ENCODE measurements around the gene GPRIN2. TPM values are rescaled to one million over a fixed set of nuclear protein-coding genes. Genes with fewer than 3 reads are reported as not detected.

Gene GPRIN2
- total and polyA plus RNA-seq, 8 donors: 8.6 to 39.8 (median 13.3) TPM

GRCh38 chr10:46558122-46558391, 1.6 kb upstream of the GPRIN2 start:
- peaks cover 0 to 9% of the 10 kb centered on the region in 2 donors for H3K4me1 ChIP-seq
- intact Hi-C loops (cut with DNase I): no loop called here

DNA sequence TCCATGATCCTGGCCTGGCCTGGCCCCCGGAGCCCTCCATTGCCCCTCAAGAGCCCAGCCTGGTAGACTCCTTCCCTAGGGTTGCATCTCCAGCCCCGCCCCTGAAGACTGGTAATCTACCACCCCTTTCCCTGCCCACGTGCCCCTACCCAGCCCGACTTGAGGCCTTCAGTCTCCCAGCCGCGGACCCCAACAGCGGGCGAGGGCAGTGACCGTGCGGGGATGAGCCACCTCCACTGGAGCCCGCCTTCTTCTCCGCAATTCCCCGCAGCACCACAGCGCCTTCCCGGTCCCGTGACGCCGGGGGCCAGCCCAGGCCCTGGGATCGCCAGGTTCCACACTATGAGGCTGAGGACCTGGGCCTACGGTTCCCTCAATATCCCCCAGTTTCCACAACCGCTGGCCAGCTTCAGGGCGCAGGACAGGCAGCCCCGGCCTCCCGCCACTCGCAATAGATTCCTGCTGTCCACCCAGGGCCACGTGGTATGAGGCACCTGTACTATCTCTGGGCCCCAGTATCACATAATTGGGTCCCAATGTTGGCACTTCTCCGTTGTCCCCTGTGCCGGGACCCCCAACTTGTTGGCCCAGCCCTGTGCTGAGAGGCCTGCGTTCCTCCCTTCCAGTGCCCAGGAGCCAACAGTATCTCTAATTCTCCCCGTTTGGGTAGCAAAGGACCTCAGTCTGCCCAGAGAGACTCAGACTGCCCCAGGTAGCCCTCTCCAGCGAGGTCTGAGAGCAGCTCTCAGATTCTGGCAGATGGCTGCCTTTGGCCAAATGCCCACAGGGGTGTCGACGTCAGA, 1.1 kb upstream of the GPRIN2 start:
- Histone ChIP-seq H3K4me1 (peaks cover 0 to 9% of the 10 kb centered on the region in 2 donors), H3K36me3 (no peaks in the 10 kb centered on the region), H3K27me3 (peaks cover 24 to 81% of the 10 kb centered on the region in 2 donors), H3K9me3 (no peaks in the 10 kb centered on the region), H3K27ac (no peak overlapping the region), H3K4me3 (no peak overlapping the region)
- ATAC-seq (no peak), DNase-seq (peak in 3 of 4 donors; percentile 16 to 86 (median 35))
- TF ChIP-seq CTCF (IDR thresholded peaks at IDR 0.05): no peak
- intact Hi-C loops (cut with DNase I): no loop called here

More at GRCh38 chr10:46558122-46558391, 1.6 kb upstream of the GPRIN2 start:
- H3K4me3 ChIP-seq: no peak overlapping the region
- no peak for TF ChIP-seq CTCF (IDR thresholded peaks at IDR 0.05)
- no peak overlapping the region for H3K27ac ChIP-seq
- peaks cover 24 to 81% of the 10 kb centered on the region in 2 donors for H3K27me3 ChIP-seq
- DNase-seq (no peak), ATAC-seq (no peak)
- no peaks in the 10 kb centered on the region for H3K9me3 ChIP-seq
- H3K36me3 ChIP-seq: no peaks in the 10 kb centered on the region

DNA sequence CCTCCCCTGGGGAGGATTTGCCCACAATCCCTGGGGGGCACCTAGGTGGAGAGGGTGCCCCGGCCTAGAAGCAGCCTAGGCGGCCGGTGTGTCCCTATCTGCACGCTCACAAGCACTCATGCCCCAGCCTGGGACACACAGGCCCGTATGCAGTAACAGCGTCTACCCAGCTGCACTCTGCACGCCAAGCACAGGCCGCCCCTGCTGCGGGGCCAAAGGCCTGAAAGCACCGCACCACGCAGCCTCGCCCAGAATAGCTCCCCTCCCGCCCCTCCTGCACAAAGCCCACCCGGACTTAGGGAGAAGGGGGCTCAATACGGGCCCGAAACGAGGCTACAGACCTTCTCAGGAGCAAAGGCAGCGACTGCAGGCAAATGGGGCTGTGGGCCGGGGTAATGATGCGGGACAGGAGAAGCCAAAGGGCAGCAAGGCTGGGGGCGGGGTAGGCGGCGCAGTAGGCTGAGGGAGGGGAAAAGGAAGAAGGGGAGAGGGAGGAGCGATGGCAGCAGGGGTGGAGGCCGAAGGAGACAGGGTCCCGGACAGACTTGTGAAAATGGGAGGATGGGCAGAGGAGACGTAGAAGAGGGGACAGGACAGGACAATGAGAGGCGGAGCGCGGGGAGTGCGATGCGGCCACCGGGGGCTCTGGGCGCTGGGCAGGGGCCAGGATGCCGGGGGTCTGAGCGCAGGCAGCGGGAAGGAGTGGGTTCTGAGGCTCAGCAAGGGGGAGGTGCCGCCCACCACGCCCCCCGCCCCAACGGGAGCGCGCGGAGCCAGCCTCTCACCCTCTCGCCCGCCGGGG, 544 bp downstream of the GPRIN2 start:
- H3K4me3 ChIP-seq: peak overlapping the region; percentile 43 to 48
- H3K9me3 ChIP-seq: no peaks in the 10 kb centered on the region
- H3K27ac ChIP-seq: peak overlapping the region in 1 of 2 donors; percentile 21
- peaks cover 0 to 9% of the 10 kb centered on the region in 2 donors for H3K4me1 ChIP-seq
- peak in 3 of 4 donors; percentile 43 to 89 (median 67) for DNase-seq
- no peak for TF ChIP-seq CTCF (IDR thresholded peaks at IDR 0.05)
- H3K36me3 ChIP-seq: no peaks in the 10 kb centered on the region
- ATAC-seq: peak; percentile 78
- H3K27me3 ChIP-seq: peaks cover 24 to 78% of the 10 kb centered on the region in 2 donors
- intact Hi-C loops (cut with DNase I): no loop called here

DNA sequence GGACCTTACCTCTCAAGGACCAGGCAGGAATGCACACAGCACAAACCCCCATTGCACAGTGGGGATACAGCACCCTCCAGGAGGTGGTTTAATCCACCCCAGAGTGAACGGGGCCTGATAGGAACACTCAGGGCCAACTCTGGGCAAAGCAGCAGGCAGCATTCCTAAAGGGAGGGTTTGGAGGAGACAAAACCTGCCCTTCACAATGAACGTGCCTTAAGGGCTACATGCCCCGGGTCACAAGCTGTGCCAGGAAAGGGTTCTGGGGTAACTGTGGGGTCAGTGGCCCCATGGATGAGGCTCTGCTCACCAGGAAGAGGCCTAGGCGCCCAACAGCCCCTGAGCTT, 1.1 kb downstream of the GPRIN2 start:
- intact Hi-C loops (cut with DNase I): no loop called here
- TF ChIP-seq CTCF (IDR thresholded peaks at IDR 0.05): no peak
- DNase-seq (peak in 1 of 4 donors; percentile 37), ATAC-seq (peak; percentile 55)
- H3K4me1 ChIP-seq: peaks cover 0 to 9% of the 10 kb centered on the region in 2 donors
- H3K27me3 ChIP-seq: peaks cover 24 to 72% of the 10 kb centered on the region in 2 donors
- no peak overlapping the region for H3K27ac ChIP-seq
- peak overlapping the region; percentile 43 to 48 for H3K4me3 ChIP-seq
- no peaks in the 10 kb centered on the region for H3K9me3 ChIP-seq
- peaks cover 0 to under 1% of the 10 kb centered on the region in 2 donors for H3K36me3 ChIP-seq

DNA sequence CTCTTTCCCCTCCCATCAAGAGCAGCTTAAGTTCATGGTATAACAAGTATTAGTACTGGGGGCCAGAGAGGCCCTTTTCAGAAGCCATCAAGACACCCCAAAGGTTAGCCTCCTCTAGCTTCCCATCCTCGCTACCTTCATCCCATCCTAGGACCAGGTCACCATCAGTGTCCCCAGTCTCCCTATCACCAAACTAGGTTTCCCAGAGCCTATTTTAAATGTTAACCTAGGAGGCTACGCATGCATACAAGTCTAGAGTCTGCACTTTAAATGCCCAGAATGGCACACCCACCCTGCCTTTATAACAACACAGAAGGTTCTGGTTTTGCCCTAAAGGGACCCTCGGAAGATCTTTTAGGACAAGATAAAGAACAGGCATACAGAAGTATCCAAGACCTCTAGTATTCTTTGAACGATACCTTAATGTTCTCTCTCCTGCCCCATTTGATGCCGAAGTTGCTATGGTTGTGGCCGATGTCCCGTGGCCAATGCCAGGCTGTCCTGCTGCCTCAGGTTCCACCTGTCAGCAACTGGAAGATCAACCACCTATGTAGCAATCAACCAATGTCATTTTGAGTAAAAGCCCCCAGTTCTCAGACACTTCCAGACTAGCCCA, 2.2 kb downstream of the GPRIN2 start:
- no peaks in the 10 kb centered on the region for H3K9me3 ChIP-seq
- H3K4me1 ChIP-seq: peaks cover 0 to 9% of the 10 kb centered on the region in 2 donors
- peaks cover 24 to 61% of the 10 kb centered on the region in 2 donors for H3K27me3 ChIP-seq
- intact Hi-C loops (cut with DNase I): no loop called here
- DNase-seq: no peak
- peaks cover 0 to 4% of the 10 kb centered on the region in 2 donors for H3K36me3 ChIP-seq
- no peak overlapping the region for H3K4me3 ChIP-seq
- H3K27ac ChIP-seq: no peak overlapping the region
- ATAC-seq: no peak
- no peak for TF ChIP-seq CTCF (IDR thresholded peaks at IDR 0.05)
